GM12878 (cell line): Measurements from ENCODE around the gene XPC. TPM values are rescaled to one million over a fixed set of nuclear protein-coding genes. Genes with fewer than 3 reads are reported as not detected.

ENCODE experiments used
- ASH2L ChIP-seq: fragments of 300-600, 200-600 bp; sonication (generic); IDR thresholded peaks from 2 replicates; pipeline ENCODE4 v1.6.1; 2017; ENCODE audit warnings: low read depth, mild to moderate bottlenecking, borderline replicate concordance
- ATF2 ChIP-seq: IDR thresholded peaks from 2 replicates; pipeline ENCODE4 v1.6.1; 2012; ENCODE audit warnings: low read length, inconsistent platforms
- CHD4 ChIP-seq: fragments of 200-600 bp; sonication (generic); IDR thresholded peaks from 2 replicates; pipeline ENCODE4 v1.6.1; 2016; ENCODE audit warnings: mild to moderate bottlenecking
- DPF2 ChIP-seq: fragments of 450-650 bp; IDR thresholded peaks from 2 replicates; pipeline ENCODE4 v1.6.1; 2017; ENCODE audit warnings: mild to moderate bottlenecking
- E2F8 ChIP-seq: fragments of 450-650 bp; IDR thresholded peaks from 2 replicates; pipeline ENCODE4 v1.6.1; 2018; ENCODE audit warnings: mild to moderate bottlenecking, low read depth, moderate library complexity; ENCODE audit not compliant: partially characterized antibody
- ELK1 ChIP-seq: IDR thresholded peaks from 2 replicates; pipeline ENCODE4 v1.6.1; 2012; ENCODE audit warnings: low read depth, low read length, improper control_type of control experiment
- FOXK2 ChIP-seq: fragments of 450-650 bp; IDR thresholded peaks from 2 replicates; pipeline ENCODE4 v1.6.1; 2017; ENCODE audit warnings: mild to moderate bottlenecking, moderate library complexity
- GATAD2B ChIP-seq: fragments of 450-650 bp; conservative IDR thresholded peaks from 2 replicates; pipeline ENCODE4 v1.6.1; 2017; ENCODE audit warnings: low read depth, mild to moderate bottlenecking, moderate library complexity
- IKZF2 ChIP-seq, 2 experiments: fragments of 450-650 bp; IDR thresholded peaks; 2 replicates each; pipeline ENCODE4 v1.6.1; 2017; ENCODE audit warnings: mild to moderate bottlenecking in 2 of 2, moderate library complexity in 2 of 2
- IRF4 ChIP-seq: IDR thresholded peaks from 2 replicates; pipeline ENCODE4 v1.6.1; 2011; ENCODE audit warnings: low read depth, low read length
- JUND ChIP-seq: IDR thresholded peaks from 2 replicates; pipeline ENCODE4 v1.6.1; 2012; ENCODE audit warnings: low read depth, mild to moderate bottlenecking, low read length, improper control_type of control experiment, moderate library complexity
- MAX ChIP-seq: IDR thresholded peaks from 2 replicates; pipeline ENCODE4 v1.6.1; 2012; ENCODE audit warnings: low read depth, low read length, improper control_type of control experiment
- MEF2B ChIP-seq: fragments of 450-650 bp; IDR thresholded peaks from 2 replicates; pipeline ENCODE4 v1.6.1; 2018; ENCODE audit warnings: mild to moderate bottlenecking, moderate library complexity; ENCODE audit not compliant: partially characterized antibody, poor library complexity, severe bottlenecking
- MYB ChIP-seq: fragments of 150-350 bp; IDR thresholded peaks from 2 replicates; pipeline ENCODE4 v1.6.1; 2014; ENCODE audit warnings: mild to moderate bottlenecking, low read depth, low read length, borderline replicate concordance
- NFIC ChIP-seq: IDR thresholded peaks from 2 replicates; pipeline ENCODE4 v1.6.1; 2012; ENCODE audit warnings: low read depth, mild to moderate bottlenecking, inconsistent platforms, low read length, moderate library complexity
- NFYB ChIP-seq: IDR thresholded peaks from 2 replicates; pipeline ENCODE4 v1.6.1; 2011; ENCODE audit warnings: low read depth, mild to moderate bottlenecking, low read length, improper control_type of control experiment, moderate library complexity; ENCODE audit not compliant: insufficient read depth
- PAX8 ChIP-seq: fragments of 450-650 bp; IDR thresholded peaks from 2 replicates; pipeline ENCODE4 v1.6.1; 2017; ENCODE audit warnings: mild to moderate bottlenecking, moderate library complexity
- PBX3 ChIP-seq: IDR thresholded peaks from 2 replicates; pipeline ENCODE4 v1.6.1; 2011; ENCODE audit warnings: mild to moderate bottlenecking, low read depth, low read length, moderate library complexity; ENCODE audit not compliant: insufficient replicate concordance
- RUNX3 ChIP-seq: IDR thresholded peaks from 2 replicates; pipeline ENCODE4 v1.6.1; 2012; ENCODE audit warnings: low read length, inconsistent platforms
- SPI1 ChIP-seq: IDR thresholded peaks from 2 replicates; pipeline ENCODE4 v1.6.1; 2011; ENCODE audit warnings: low read depth, mild to moderate bottlenecking, low read length, moderate library complexity, borderline replicate concordance; ENCODE audit not compliant: insufficient read depth
- SREBF2 ChIP-seq: IDR thresholded peaks from 2 replicates; pipeline ENCODE4 v1.6.1; 2012; ENCODE audit warnings: mild to moderate bottlenecking, low read length
- TCF12 ChIP-seq: IDR thresholded peaks from 2 replicates; pipeline ENCODE4 v1.6.1; 2011; ENCODE audit warnings: low read depth, mild to moderate bottlenecking, low read length
- WRNIP1 ChIP-seq: IDR thresholded peaks from 2 replicates; pipeline ENCODE4 v1.6.1; 2011; ENCODE audit warnings: low read depth, low read length, improper control_type of control experiment, borderline replicate concordance
- ZBED1 ChIP-seq: IDR thresholded peaks from 2 replicates; pipeline ENCODE4 v1.6.1; 2016; ENCODE audit warnings: borderline replicate concordance
- ZNF274 ChIP-seq: IDR thresholded peaks from one replicate; pipeline ENCODE4 v1.8.0; 2011; ENCODE audit not compliant: insufficient read length, insufficient read depth
- polyA plus RNA-seq, 11 experiments: library from polyadenylated mRNA; depleted of rRNA in 4 of 11; unstranded in 6 of 11; stranded (reverse) in 5 of 11; fragments of >200 nt; fragmentation: Nextera tagmentation in 4 of 11; fragmentation: Illumina TruSeq in 1 of 11; extraction: Ambion mirVana in 4 of 11; extraction: Trizol in 1 of 11; gene quantifications; 1 replicate in 1 of 11; 2 replicates in 10 of 11; pipeline versions ENCODE4 v1.2.1 to v1.2.3, GENCODE V29; 2011 to 2016; ENCODE audit warnings: inconsistent platforms in 2 of 11, missing spikeins in 2 of 11, low read depth in 1 of 11
- total RNA-seq, 4 experiments: library from RNA; depleted of rRNA in 3 of 4; stranded (reverse); fragments of >200 nt in 3 of 4; fragmentation: Illumina TruSeq in 1 of 4; extraction: Trizol in 1 of 4; gene quantifications; 2 replicates each; pipeline versions ENCODE4 v1.2.1 to v1.2.3, GENCODE V29; 2013 to 2021

The XPC gene
- total and polyA plus RNA-seq, 10 of the 15 experiments (the other 5 are each of a cell fraction or from before 2014, with no cell fraction given): 4.0 to 48.3 (median 29.8) TPM

GRCh38 chr3:14144423-14145075 is 33.9 kb downstream of the XPC start (continued):
- TF ChIP-seq ZBED1: no peak
- no peak for TF ChIP-seq FOXK2
- no peak for TF ChIP-seq MYB
- TF ChIP-seq ASH2L: no peak
- TF ChIP-seq SREBF2: no peak
- TF ChIP-seq GATAD2B: no peak
- peak; percentile 80 to 86 for TF ChIP-seq IKZF2 (IDR thresholded peaks at IDR 0.05)
- peak; percentile 56 for TF ChIP-seq MEF2B
- 0 out of 2 replicates have a peak, but pooled peaks have one; percentile 9 for TF ChIP-seq NFYB
- no peak for TF ChIP-seq E2F8
- TF ChIP-seq WRNIP1: no peak
- TF ChIP-seq NFIC: 0 out of 2 replicates have a peak, but pooled peaks have one; percentile 28
- TF ChIP-seq SPI1: peak; percentile 84
- TF ChIP-seq TCF12: no peak
- TF ChIP-seq PBX3: peak; percentile 43
- peak; percentile 62 for TF ChIP-seq RUNX3
- no peak for TF ChIP-seq ZNF274
- 0 out of 2 replicates have a peak, but pooled peaks have one; percentile 18 for TF ChIP-seq ATF2
- TF ChIP-seq IRF4: peak; percentile 78
- TF ChIP-seq JUND: peak; percentile 88
- no peak for TF ChIP-seq CHD4
- TF ChIP-seq ELK1: no peak
- TF ChIP-seq PAX8: no peak
- TF ChIP-seq MAX: no peak
- peak; percentile 72; the same call in 1 of the 2 replicates for TF ChIP-seq DPF2
